DOHH2 (cell line): ENCODE results near the gene C3orf38.

Experiments used
- CTCF ChIP-seq: fragments of 200-600 bp; sonication (generic); IDR thresholded peaks from one replicate; pipeline ENCODE4 v1.5.1; 2014; ENCODE audit warnings: antibody characterized with exemption, mild to moderate bottlenecking, low read depth, low read length; ENCODE audit not compliant: poor library complexity, severe bottlenecking
- EZH2phosphoT487 ChIP-seq: fragments of 200-600 bp; sonication (generic); IDR thresholded peaks from 2 replicates; pipeline ENCODE4 v1.6.1; 2017; ENCODE audit warnings: borderline replicate concordance, mild to moderate bottlenecking, antibody characterized with exemption, low read length, moderate library complexity, mixed read lengths

GRCh38 chr3:88142094-88142624, 7.6 kb upstream of the C3orf38 start:
- TF ChIP-seq CTCF (no peak), EZH2phosphoT487 (no peak)
